Activated T-cell treated with anti-CD3 and anti-CD28 coated beads, Interleukin-2, amount 50 U/mL, for 48 hours (primary cell): Measurements from ENCODE around the gene PEX14.

Experiments used
- DNase-seq, 2 experiments: peaks; one replicate each; pipeline ENCODE4 v3.0.0-alpha.2; 2020

Gene PEX14

DNA sequence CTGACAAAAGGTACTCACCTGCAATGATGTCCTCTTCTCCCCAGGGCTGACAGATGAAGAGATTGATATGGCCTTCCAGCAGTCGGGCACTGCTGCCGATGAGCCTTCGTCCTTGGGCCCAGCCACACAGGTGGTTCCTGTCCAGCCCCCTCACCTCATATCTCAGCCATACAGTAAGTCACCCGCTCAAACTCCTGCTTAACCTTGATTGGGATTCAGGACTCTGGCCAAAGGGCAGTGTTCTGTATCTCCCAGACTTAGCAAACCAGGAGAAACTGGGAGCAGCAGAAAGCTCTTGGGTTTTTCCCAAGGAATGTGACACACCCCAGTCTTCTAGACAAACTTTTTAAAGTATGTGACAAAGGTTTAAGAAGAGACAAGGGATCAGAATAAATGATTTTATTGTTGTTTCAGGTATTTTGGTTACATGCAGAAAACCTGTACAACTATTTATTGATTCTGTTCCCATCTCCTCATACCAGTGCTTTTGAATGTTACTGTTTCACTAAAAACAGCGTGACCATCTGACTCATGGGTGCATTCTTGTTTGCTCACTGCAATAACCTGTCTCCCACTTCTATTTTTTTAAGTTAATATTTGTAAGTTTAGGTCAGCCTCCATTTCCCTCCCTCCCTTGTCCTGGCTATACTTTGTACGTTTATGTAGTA, 124.6 kb downstream of the PEX14 start:
- DNase-seq: no peak

DNA sequence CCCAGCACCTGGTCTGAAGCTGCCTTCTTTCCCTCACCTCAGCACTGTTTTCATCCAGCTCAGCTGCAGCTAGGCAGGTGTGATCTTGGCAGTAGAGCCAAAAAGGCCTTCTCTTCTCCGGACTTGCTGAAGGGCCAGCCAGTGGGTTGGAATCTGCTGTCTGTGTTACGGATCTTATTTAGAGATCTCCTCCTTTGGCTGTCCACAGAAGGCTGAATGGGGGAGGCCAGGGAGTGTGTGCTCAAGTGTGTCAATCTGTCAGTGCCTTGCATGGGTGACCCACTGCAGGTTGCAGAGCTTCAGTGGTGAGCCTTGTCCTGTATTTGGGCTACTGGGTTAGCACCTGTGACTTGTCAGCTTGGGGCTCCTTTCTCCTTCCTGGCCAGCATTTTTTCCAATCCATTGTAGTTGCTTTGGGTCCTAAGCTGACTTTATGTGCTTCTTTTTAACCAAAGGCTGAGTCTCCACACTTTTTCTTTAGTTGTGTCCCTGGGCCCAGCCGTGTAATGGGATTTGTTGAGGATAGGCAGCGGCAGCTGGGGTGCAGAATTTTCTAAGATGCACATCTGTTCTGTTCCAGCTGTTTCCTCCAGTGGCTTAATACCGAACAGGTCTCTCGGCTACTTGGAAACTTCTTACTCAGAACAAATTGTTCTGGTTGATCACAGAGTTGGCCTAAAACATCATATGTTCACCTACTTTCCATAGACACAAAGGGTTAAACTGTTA, 126.8 kb downstream of the PEX14 start:
- no peak for DNase-seq

DNA sequence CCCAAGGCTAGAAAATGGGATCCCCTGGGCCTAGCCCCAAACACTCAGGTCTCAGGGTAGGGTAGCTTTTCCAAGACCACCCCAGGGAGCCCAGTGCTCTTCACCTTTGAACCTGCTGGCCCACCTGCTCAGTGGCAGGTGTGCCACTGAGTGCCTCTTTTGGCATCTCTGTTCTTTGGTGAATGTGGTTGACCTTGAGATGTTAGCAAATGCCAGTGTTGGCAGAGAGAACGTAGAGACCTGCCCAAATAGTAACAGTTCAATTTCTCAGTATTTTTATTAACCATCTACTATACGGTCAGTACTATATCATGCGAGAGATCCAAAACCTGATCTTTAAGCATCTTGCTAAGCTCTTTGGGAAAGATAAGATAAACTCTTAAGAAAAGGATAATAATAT, 128.2 kb downstream of the PEX14 start:
- DNase-seq: no peak

- DNase-seq: no peak
Observed at GRCh38 chr1:10604966-10605365, 130.2 kb downstream of the PEX14 start.

DNA sequence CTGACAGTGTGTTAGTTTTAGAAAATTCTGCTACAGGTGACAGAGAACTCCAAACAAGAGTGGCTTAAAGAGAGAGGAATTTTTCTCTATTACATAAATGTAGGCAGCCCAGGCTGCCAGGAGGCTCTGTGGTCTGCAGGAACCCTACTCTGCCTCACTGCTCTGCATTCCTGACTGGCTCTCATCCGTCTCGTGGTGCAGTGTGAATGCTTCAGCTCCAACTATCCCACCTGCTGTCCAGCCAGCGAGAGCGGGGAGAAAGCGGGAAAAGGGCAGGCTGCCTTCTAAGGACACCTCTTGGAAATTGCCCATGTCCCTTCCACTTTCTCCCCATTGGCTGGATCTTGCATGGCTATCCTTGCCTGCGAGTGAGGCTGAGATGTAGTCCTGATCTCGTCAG, 131.3 kb downstream of the PEX14 start:
- no peak for DNase-seq

- no peak for DNase-seq
Observed at GRCh38 chr1:10607228-10607627, 132.5 kb downstream of the PEX14 start.

DNA sequence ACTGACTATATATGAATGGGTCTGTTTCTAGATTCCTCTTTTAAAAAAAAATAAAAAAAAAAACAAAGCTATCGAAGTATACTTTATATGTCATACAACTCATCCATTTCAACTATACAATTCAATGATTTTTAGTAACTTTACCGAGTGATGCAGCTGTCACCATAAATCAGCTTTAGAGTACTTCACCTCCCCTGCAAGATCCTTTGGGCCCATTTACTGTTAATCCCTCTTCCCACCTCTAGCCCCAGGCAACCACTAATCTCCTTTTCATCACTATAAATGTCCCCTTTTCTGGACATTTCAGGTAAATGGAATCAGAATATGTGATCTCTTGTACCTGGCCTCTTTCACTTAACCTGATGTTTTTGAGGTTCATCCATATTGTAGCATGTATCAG, 133.9 kb downstream of the PEX14 start:
- no peak for DNase-seq

DNA sequence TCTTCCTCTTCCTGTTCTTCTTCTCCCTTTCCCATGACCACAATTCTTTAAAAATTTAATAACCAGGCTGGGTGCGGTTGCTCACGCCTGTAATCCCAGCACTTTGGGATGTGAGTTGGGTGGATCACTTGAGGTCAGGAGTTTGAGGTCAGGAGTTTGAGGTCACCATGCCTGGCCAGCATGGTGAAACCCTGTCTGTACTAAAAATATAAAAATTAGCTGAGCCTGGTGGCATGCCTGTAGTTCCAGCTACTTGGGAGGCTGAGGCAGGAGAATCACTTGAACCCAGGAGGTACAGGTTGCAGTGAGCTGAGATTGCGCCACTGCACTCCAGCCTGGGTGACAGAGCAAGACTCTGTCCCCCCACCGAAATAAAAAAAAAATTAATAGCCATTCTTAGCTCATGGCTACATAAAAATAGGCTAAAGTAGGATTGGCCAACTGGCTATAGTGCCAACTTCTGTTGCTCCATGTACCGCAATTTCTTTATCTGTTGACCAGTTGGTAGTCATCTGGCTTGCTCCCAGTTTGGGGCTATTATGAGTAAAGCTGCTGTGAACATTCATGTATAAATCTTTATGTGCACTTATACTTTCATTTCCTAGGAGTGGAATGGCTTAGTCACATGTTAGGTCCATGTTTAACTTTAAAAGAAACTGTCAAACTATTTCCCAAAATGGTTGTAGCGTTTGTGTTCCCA, 136.3 kb downstream of the PEX14 start:
- DNase-seq: no peak

- no peak for DNase-seq
Observed at GRCh38 chr1:10612436-10613160, 137.8 kb downstream of the PEX14 start.

DNA sequence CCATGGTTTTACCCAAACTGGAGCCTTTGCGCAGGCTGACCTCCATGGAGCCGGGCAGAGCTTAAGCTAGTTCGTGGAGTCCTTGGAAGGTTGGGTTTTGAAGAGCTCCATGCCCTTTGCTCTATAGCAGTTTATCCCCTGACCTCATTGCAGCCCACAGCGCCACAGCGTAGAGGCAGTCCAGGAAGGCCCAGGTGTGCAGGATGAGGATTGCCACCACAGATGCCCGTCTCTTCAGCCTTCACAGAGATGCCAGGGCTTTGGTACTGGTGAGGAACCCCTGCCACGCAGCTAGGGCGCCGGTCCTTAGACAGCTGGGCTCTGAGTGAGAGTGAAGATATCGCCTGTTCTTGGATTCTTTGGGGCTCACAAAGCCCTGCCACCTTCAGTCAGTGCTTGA, 138.6 kb downstream of the PEX14 start:
- DNase-seq: no peak

DNA sequence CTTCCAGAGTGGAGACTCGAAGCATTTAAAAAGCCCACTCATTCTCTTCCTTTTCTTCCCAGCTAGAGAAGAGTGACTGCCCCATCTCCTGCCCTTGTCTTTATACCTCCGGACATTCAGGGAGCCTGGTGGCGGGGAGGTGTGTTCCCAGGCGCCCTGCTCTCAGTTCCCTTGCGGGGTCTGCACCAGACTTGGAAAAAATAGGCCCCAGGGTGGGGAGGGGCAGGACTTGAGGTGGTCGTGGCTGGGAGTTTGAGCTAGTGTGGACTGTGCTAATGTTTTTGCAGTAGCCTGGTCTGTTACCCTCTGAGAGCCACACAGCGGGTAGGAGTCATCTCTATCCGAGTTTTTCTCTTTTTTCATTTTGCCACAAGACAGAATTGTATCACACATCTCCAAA, 139.1 kb downstream of the PEX14 start:
- DNase-seq: no peak

DNA sequence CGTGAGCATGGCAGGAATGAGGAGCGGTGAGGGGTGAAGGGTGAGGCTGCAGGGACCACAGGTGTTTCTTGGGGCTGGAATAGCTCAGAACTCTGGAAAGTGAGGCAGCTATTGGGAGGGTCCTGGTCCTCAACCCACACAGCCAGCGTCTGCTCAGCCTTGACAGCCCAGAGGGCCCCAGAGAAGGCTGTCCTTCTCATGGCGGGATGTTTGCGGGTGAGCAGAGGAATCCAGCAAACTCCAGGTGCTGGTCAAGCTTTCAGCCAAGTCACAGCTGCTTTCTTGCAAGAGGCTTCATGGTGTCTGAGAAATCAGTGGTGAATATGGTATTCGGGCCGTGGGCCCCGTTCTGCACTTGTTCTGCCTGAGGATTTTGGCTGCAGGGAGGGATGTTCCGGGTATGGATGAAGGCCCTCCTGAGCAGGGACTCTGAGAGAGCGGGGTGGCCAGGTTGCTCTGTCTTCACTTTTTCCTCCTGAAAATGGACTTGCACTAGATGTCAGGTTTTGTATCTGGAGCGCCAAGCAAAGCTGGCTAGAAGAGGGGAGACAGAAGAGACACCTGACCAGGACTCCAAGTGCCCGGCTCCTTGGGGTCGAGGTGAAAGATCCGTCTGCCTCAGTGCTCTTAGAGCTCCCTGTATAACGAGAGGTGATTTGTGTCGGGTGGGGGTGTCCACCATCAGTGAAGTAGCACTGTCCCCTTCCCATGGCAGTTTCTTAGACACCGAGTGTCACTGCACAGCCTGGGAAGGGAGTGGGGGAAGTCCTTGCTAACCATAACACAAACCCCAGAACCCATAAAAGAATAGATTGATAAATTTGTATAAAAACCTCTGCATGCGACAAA, 139.9 kb downstream of the PEX14 start:
- no peak for DNase-seq

DNA sequence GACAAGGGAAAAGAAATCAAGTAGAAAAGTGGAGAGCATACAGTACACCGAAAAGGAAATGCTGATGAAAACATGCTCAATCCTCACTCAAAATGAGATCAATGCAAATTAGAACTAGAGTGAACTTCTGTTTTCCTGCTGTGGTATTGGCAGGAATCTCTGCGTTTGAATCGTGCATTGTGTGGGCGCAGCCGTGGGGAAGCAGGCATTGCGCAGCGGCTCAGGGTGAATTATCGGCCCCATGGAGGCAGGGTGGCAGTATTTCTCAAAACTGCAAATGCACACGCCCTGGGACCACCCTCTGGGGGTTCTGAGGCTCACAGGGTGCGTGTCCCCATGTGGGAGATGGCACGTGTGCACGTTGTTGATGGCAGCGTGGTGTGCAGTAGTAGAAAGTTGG, 140.6 kb downstream of the PEX14 start:
- DNase-seq: no peak

DNA sequence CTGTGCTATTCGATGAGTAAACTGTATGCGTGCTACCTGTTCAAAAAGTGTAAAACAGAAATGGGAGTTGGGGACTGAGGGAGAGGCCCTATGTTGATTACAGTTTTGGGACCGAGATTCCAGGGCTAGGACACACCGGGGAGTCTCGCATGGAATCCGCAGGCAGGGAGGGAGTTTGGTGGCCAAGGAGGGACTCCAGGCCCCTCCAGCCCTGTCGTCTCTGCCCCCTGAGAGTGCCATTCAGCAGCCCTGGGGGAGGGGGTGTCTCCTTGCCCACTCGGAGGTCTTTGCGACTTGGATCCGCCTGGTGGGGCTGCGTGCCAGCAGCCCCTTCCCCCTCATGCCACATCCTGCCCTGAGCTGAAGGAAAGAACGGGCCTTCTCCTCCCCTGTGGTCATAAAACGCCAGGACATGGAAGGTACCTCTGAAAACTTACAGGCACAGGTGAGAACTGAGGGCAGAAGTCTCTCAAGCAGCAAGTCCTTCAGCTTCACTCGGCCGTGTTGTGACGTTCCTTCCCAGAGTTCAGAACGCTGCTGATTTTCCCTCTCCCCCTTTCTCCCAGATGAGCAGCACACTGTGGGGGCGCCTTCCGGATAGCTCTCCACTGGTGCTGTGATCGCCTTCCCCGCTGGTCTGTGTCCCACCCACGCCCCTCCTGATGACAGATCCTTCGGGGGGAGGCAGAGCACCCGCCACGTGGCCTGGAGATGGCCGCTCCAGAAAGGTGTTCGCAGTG, 141.4 kb downstream of the PEX14 start:
- DNase-seq: no peak

DNA sequence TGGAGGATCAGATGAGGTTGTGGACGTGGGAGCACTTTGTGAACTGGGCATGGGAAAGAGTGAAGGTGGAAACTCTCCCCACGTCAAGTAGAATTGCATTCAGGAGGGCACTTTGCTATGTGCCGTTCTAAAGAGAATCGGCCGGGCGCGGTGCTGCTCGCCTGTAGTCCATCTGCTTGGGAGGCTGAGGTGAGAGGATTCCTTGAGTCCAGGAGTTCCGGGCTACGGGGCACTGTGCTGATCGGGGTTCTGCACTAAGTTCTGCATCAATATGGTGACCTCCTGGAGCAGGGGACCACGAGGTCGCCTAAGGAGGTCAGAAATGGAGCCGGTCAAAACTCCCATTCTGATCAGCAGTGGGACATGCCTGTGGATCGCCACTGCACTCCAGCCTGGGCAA, 141.9 kb downstream of the PEX14 start:
- DNase-seq: no peak

DNA sequence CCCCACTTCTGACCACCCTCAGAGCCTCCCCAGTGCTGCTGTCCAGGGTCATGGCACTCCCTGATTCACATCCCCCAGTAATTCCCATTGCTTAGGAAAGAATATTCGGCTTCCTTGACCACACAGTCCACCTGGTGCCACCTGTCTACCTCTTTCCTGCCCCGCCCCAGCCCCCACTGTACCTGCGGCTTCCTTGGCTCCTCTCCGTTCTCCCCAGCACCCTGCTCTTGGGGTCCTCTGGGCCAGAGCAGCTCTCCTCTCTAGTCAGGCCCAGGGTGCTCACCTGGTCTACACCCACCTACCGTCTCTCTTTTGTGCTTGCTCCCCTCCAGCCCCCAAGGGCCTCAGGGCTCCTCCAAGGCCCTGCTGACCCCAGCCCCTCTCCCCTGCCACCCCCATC, 142.6 kb downstream of the PEX14 start:
- no peak for DNase-seq

DNA sequence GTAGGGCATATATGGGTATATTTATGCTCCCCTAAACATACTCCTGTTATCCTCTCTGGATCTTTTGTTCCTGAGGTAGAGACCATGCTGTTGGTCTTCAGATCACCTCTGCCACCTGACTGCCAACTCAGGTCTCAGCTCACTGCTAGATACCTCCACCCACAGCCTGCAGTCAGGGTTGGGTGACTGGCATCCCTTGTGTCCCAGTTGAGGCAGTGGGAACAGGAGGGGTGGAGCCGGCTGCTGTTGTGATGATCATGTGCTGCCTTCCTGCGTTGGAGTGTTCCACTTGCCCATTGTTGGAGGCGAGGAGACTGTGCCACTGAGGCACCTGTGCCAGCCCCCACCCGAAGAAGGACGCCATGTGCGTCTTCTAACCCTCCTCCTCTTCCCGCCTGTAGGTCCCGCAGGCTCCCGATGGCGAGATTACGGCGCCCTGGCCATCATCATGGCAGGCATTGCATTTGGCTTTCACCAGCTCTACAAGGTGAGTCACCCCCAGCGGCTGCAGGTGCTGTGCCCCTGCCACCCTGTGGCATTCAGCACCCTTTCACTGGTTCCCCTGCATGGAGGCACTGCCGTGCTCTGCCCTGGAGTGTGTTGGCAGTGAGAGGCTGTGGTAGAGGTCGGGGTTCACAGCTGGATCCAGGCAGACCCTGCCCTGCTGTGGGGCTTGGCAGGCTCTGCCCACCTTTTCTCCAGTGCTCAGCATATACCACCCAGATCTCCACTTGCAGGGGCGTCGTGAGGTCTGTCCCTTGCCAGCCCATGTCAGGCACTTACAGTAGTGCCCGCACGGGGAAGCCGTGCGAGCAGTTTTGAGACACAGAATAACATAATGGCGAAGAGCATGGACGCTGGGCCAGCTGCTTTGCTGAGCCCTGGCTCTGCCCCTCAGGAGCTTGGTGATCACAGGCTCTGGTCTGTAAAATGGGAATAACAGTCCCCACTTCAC, 143.5 kb downstream of the PEX14 start:
- no peak for DNase-seq

- DNase-seq: no peak
Observed at GRCh38 chr1:10620776-10621175, 146.0 kb downstream of the PEX14 start.

GRCh38 chr1:10621906-10622305, 147.2 kb downstream of the PEX14 start:
- DNase-seq: no peak

DNA sequence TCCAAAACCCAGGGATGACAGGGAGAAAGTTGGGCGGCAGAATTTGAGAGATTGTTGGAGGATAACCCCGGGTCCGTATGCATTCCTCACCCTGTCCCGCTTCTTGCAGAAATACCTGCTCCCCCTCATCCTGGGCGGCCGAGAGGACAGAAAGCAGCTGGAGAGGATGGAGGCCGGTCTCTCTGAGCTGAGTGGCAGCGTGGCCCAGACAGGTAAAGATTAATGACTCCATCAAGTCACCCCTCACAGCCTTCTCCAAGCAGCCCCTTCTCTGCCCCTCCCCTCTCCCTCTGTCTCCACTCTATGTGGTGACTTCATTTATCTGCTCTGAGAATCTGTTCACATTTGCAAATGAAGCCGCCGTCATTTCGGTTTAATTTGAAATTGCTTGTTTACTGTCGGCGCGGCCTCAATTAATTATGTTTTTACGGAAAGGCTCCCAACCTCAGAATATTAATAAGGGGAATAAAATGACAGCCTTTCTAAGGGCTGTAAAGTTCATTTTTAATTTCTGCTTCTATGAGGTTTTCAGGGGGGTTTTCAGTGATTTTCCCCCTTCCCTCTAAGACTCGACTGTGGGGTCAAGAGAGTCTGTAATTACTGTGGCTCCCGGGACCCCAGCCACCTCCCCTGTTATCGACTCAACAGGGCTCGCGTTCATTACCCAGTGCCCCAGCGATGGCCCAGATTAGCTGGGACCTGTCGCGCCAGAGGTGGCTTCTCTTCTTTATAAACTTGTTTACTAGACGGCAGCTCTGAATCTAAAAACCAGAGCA, 148.3 kb downstream of the PEX14 start:
- DNase-seq: no peak
